Measurements from ENCODE around the gene SRP68.

DNA sequence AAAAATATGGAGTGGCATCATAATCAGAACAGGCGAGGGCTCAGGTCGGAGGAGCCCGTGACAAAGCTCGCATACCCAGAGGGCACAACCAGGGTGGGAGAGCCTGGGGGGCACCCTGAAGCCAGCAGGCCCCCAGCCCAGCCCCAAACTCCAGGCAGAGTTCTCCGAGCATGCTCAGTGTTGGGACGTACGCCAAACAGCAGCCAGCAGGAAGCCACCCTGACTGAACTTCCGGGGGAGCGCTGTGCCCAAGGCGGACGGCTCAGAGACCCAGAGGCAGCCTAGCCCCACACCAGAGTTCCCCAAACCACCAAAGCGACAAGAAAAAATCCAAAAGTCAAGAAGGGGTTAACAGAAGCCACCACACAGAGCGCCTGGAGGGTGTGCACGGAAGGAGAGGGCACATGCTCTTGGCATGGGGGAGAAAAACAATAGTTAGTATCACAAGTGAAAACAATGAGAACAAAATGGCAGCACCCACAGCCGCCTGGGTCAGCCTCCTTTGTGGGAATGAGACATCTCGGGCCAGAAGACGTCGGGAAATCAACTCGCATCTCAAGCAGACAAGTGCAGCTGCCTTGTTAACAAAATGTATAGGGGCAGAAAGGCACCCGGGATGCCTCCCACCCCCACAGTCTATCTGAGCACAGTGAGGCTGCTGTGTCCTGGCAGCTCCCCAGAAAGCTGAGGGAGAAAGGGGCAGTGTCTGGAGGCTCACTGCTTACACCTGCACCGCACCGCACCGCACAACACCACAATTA is 19.4 kb upstream of the SRP68 start:
- TF ChIP-seq, protein P1, sequence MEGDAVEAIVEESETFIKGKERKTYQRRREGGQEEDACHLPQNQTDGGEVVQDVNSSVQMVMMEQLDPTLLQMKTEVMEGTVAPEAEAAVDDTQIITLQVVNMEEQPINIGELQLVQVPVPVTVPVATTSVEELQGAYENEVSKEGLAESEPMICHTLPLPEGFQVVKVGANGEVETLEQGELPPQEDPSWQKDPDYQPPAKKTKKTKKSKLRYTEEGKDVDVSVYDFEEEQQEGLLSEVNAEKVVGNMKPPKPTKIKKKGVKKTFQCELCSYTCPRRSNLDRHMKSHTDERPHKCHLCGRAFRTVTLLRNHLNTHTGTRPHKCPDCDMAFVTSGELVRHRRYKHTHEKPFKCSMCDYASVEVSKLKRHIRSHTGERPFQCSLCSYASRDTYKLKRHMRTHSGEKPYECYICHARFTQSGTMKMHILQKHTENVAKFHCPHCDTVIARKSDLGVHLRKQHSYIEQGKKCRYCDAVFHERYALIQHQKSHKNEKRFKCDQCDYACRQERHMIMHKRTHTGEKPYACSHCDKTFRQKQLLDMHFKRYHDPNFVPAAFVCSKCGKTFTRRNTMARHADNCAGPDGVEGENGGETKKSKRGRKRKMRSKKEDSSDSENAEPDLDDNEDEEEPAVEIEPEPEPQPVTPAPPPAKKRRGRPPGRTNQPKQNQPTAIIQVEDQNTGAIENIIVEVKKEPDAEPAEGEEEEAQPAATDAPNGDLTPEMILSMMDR (IDR thresholded peaks at IDR 0.05): no peak
- TF ChIP-seq CBFB (CRISPR knock-in tag; IDR thresholded peaks at IDR 0.05; ENCODE audit: low read depth): no peak
- no peak for TF ChIP-seq KAT7 (CRISPR knock-in tag; IDR thresholded peaks at IDR 0.05; ENCODE audit: borderline replicate concordance)
- TF ChIP-seq, protein P2, sequence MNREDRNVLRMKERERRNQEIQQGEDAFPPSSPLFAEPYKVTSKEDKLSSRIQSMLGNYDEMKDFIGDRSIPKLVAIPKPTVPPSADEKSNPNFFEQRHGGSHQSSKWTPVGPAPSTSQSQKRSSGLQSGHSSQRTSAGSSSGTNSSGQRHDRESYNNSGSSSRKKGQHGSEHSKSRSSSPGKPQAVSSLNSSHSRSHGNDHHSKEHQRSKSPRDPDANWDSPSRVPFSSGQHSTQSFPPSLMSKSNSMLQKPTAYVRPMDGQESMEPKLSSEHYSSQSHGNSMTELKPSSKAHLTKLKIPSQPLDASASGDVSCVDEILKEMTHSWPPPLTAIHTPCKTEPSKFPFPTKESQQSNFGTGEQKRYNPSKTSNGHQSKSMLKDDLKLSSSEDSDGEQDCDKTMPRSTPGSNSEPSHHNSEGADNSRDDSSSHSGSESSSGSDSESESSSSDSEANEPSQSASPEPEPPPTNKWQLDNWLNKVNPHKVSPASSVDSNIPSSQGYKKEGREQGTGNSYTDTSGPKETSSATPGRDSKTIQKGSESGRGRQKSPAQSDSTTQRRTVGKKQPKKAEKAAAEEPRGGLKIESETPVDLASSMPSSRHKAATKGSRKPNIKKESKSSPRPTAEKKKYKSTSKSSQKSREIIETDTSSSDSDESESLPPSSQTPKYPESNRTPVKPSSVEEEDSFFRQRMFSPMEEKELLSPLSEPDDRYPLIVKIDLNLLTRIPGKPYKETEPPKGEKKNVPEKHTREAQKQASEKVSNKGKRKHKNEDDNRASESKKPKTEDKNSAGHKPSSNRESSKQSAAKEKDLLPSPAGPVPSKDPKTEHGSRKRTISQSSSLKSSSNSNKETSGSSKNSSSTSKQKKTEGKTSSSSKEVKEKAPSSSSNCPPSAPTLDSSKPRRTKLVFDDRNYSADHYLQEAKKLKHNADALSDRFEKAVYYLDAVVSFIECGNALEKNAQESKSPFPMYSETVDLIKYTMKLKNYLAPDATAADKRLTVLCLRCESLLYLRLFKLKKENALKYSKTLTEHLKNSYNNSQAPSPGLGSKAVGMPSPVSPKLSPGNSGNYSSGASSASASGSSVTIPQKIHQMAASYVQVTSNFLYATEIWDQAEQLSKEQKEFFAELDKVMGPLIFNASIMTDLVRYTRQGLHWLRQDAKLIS (CRISPR knock-in tag; IDR thresholded peaks at IDR 0.05; ENCODE audit: borderline replicate concordance): no peak
- TF ChIP-seq, protein P3, sequence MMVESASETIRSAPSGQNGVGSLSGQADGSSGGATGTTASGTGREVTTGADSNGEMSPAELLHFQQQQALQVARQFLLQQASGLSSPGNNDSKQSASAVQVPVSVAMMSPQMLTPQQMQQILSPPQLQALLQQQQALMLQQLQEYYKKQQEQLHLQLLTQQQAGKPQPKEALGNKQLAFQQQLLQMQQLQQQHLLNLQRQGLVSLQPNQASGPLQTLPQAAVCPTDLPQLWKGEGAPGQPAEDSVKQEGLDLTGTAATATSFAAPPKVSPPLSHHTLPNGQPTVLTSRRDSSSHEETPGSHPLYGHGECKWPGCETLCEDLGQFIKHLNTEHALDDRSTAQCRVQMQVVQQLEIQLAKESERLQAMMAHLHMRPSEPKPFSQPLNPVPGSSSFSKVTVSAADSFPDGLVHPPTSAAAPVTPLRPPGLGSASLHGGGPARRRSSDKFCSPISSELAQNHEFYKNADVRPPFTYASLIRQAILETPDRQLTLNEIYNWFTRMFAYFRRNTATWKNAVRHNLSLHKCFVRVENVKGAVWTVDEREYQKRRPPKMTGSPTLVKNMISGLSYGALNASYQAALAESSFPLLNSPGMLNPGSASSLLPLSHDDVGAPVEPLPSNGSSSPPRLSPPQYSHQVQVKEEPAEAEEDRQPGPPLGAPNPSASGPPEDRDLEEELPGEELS (CRISPR knock-in tag; IDR thresholded peaks at IDR 0.05): no peak
- TF ChIP-seq, protein P4, sequence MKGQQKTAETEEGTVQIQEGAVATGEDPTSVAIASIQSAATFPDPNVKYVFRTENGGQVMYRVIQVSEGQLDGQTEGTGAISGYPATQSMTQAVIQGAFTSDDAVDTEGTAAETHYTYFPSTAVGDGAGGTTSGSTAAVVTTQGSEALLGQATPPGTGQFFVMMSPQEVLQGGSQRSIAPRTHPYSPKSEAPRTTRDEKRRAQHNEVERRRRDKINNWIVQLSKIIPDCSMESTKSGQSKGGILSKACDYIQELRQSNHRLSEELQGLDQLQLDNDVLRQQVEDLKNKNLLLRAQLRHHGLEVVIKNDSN (CRISPR knock-in tag; IDR thresholded peaks at IDR 0.05): no peak
